GM21367 (cell line): ENCODE measurements around the gene ESR2.

Experiments
- ATAC-seq: cut with Tn5 transposase; IDR thresholded peaks from one replicate; pipeline ENCODE4 v1.9.1; 2021; ENCODE audit not compliant: unreplicated experiment

Gene ESR2

DNA sequence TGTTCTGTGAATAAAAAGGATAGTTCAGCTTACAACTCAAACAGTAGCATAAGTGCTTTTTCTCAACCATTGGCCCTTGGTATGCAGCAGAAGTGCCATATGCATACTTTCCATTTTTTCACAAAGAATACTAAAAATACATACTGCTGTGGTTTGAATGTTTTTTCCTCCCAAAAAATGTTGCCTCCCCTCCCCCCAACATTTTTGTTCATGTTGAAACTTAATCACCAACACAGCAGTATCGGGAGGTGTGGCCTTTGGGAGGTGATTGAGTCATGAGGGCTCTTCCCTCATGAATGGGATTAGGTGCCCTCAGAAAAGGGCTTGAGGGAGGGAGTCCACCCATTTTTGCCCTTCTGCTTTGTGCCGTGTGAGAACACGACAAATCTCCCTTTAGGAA lies 198.6 kb downstream of the ESR2 start:
- ATAC-seq: no peak

DNA sequence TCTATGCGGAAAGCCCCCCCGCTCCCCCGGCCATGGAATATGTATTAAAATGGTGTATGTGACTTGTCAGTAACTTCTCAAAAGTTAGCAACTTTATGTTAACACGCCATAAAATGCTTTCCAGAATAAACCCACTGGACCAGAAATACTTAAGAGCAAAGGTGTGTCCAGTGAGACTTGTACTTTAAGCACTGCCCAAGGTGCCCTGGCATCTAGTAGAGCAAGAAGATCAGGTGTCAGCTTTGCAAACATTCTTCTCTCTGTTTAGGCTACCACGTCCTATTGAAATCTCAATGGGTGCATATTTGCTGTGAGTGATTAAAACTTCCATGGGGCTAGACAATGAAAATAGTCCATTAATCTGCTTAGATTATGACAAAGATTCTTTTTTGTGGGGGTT lies 201.2 kb downstream of the ESR2 start:
- no peak for ATAC-seq

- no peak for ATAC-seq
Observed at GRCh38 chr14:64092338-64092737, 201.8 kb downstream of the ESR2 start.

DNA sequence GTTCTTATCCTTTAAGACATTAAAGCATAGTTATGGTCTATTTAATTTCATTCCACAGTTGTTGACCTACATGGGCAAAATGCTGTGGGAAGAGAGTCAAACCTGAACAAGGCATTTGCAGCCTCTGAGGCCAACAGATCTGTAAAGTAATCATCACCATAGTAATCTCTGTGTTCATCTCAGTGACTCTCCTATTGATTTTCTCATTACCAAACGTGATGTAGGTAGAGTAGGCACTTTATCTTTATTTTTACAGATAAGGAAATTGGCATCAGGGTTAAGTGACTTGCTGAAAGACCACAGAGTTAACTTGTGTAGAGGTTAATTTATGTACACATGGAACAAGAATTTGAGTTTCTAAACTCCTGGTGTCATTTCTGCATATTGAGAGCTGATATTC lies 203.0 kb downstream of the ESR2 start:
- ATAC-seq: no peak

DNA sequence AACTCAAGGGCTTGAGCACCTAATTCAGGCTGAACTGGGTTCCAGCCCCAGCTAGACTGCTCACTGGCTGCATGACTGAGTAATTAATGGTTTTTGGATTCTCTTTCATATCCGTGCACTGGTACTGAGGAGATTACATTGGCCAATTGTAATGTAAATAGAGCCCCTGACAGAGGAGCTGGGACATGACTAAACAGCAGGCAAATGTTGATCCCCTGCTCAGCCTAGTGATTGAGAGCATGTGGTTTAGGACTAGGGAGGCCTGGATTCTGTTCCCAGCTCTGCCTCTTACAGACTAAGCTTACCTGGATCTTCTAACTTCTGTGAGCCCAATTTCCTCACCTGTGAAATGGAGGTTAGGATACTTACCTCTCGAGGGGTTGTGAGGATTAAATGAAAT lies 204.3 kb downstream of the ESR2 start:
- no peak for ATAC-seq

GRCh38 chr14:64088647-64088964 lies 205.6 kb downstream of the ESR2 start:
- no peak for ATAC-seq

- no peak for ATAC-seq
Observed at GRCh38 chr14:64082837-64083236, 211.3 kb downstream of the ESR2 start.

DNA sequence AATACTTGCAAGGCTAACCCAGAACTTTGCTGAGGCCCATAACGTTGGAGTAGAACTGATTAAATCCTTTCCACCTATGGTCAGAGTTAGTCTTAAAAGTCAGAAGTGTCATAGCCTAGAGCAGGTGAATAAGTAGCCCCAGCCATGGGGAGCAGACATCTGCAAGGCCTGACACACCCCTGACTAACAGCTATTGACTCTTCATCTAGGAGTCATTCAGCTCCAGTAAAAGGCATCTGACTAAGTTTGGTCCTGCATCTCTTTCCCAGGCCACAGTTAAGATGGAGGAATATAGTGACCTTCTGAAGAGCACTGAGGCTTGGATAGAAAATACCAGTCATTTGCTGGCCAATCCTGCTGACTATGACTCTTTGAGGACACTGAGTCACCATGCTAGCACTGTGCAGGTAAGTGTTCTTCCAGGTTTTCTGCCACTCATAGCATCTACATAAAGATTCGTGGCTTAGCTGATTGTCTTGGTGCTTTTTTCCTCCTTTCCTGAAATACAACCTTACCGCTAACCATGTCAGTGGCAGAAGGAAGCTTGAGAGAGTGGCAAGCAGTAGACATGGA lies 212.9 kb downstream of the ESR2 start:
- no peak for ATAC-seq

- ATAC-seq: no peak
Observed at GRCh38 chr14:64080452-64080851, 213.7 kb downstream of the ESR2 start.

- ATAC-seq: no peak
Observed at GRCh38 chr14:64075613-64076005, 218.6 kb downstream of the ESR2 start.

GRCh38 chr14:64074961-64075612 lies 219.1 kb downstream of the ESR2 start:
- no peak for ATAC-seq

DNA sequence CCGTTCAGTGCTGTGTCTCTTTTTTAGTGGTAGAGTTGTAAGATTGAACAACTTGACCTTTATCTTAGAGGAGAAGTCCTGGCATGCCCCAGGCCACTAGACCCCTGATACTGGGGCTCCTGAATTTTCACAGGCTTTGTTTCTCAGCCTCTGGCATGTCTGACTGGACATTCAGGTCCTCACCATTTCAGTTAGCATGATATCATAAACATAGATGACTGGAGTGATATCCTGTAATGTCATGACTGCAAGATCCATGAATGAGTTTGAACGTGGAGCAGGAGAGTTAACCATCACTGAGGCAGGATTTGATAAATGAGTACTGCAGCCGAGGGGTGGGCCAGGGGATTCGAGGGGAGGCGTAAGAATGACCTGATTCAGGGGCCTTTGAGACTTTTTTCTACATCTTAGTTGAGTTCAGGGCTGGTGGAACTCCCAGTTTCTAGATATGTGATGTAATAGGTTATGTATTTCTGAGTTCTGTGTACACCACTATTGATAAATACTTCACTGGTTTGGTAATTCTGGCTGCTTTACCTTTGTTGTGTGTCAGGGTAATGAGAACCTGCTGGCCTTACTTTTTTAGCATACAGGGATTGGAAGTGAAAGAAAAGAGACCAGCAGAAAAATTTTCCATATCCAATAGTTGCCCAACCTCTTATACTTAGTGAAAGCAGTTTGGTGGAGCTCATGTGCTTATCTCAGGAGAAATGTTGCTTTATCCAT lies 224.4 kb downstream of the ESR2 start:
- no peak for ATAC-seq

DNA sequence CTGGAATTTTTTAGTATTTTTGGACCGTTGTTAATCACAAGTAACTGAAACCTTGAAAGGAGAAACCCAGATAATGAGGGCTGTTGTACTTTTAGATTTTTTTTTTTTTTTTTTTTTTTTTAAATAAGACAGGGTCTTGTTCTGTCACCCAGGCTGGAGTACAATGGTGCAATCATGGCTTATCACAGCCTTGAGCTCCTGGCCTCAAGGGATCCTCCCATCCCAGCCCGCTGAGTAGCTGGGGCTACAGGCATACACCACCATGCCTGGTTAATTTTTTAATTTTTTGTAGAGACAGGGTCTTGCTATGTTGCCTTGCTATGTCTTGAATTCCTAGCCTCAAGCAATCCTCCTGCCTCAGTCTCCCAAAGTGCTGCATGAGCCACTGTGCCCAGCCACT lies 229.7 kb downstream of the ESR2 start:
- no peak for ATAC-seq

- no peak for ATAC-seq
Observed at GRCh38 chr14:64062381-64063115, 231.6 kb downstream of the ESR2 start.

- no peak for ATAC-seq
Observed at GRCh38 chr14:64061706-64062105, 232.5 kb downstream of the ESR2 start.

GRCh38 chr14:64061115-64061514 lies 233.1 kb downstream of the ESR2 start:
- no peak for ATAC-seq

DNA sequence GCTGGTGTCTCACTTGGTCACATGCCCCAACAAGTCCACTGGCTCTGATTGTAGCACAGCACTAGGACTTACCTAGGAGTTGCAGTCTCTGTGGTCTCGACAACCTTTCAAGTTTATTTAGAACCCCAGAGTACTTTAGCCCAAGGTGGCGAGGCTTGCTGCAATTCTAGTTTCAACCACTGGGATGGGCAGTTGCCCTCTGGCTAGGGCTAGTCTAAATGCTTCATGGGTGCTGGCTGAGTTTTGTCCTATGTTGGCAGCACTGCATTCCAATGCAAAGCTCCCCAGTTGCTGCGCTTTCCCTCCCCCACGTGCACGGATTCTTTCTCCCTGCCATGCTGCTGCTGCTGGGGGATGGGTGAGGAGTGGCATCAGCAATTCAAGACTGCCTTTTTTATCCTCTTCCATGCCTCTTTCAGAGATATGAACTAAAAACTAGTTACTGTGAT lies 233.5 kb downstream of the ESR2 start:
- no peak for ATAC-seq

DNA sequence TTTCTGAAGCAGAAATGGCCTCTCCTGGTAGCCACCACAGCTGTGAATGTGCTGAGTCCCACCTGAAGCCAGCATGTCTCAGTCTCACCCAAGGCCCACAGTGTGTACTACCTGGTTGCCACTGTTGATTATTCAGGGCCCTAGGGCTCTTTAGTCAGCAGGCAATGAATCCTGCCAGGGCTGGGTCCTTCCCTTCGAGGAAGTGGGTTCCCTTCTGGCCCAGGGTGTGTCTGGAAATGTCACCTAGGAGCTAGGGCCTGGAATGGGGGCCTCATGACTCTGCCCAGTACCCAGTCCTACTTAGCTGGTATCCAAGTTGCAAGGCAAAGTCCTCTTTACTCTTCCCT lies 234.0 kb downstream of the ESR2 start:
- no peak for ATAC-seq

GRCh38 chr14:64059454-64060198 lies 234.5 kb downstream of the ESR2 start:
- no peak for ATAC-seq

DNA sequence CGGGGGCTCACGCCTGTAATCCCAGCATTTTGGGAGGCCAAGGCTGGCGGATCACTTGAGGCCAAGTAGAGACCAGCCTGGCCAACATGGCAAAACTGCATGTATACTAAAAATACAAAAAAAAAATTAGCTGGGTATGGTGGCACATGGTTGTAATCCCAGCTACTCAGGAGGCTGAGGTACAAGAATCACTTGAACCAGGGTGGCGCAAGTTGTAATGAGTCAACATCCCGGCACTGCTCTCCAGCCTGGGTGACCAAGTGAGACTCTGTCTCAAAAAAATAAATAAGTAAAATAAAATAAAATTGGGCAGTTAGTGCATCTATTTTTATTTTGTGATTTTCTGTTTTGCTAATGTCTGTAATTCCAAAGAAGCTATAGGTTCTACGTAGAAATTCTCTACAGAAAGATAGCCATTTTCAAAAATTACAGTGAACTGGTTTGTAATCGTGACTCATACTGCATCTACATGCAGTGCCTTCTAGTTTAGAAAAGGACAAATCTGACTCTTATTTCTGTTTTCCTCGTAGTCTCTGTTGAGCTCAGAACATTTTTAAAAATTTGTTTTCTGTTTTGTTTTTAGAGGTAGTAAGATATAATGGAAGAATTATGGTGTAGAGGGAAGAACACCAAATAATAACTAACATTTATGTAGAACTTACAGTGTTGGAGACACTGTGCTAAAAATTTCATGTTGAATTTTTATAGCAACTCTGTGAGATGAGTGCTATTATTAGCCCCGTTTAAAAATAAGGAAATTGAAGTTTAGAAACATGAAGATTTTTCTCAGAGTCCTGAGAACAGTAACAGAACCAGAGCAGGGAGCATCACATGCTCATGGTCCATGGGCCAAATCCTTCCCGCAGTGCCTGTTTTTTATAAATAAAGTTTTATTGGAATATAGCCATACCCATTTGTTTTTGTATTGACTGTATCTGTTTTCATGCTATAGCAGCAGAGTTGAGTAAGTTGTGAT lies 240.2 kb downstream of the ESR2 start:
- no peak for ATAC-seq
